ENCODE measurements around the gene AP1B1.
"Not testable (repeated sequence)": the region's sequence is repeated elsewhere in the genome, so short reads cannot be mapped to it uniquely, and the experiment has no call there.

AP1B1 gene

GRCh38 chr22:29387921-29388758, at the start of gene AP1B1:
Gene AP1B1 (minus strand): TSS chr22:29388570. CDS start chr22:29367243, 21,327 bp downstream.
- peak; percentile 69 for DNase-seq

- no peak for DNase-seq
Measured at GRCh38 chr22:29435236-29436136, 47.1 kb upstream of the AP1B1 start.

DNA sequence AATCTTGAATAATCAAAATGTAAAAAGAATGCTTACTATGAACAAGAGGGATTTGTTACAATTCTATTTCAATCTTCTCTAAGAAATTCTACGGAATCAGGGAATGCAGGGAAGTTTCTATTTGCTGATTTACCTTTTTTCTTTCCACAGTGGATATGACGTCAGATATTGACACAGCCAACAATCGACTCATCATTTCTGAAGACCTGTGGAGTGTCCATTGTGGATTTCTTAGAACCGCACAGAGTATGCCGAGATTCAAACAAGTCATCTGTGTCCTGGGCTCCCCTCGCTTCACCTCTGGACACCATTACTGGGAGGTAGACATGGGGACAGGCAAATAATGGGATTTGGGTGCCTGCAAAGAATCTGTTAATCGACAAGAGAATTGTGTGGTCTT, 45.9 kb upstream of the AP1B1 start:
- no peak for DNase-seq

- no peak for DNase-seq
Measured at GRCh38 chr22:29433856-29434255, 45.5 kb upstream of the AP1B1 start.

- no peak for DNase-seq
Measured at GRCh38 chr22:29431986-29432385, 43.6 kb upstream of the AP1B1 start.

DNA sequence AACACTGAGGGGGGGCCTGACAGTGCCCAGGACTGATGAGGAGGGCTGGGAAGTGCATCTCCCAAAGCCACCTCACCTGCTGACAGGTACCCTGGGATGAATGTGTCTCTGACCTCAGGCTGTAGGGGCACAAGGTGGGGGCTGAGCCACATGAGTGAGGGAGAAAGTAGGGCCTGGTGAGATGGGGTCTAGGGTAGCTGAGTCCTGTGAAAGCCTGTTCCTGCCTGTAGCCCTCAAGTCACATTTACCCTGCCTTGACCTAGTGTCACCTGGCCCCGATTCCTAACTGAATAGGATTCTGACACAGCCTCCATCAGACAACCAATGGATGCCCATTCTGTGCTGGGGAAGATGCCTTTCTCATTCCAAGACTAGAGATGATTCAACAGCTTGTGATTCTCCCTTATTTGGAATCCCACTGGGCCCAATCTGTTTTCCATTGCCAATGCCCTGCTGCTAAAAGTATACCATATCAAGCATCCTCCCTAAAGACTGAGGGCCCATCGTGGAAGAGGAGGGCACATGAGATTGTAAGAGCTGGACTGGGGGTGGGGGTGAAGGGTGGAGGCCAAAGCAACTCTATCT, 38.9 kb upstream of the AP1B1 start:
- DNase-seq, result no peak

DNA sequence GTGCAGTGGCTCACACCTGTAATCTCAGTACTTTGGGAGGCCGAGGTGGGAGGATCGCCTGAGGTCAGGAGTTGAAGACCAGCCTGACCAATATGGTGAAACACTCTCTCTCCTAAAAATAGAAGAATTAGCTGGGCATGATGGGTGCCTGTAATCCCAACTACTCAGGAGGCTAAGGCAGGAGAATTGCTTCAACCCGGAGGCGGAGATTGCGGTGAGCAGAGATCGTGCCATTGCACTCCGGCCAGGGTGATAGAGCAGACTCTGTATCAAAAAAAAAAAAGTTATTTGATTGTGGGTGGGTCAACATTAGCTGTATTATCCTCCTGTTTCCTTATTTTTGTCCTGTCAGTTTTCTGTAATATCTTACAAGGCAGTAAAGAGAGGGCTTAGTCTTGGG, 38.1 kb upstream of the AP1B1 start:
- no peak for DNase-seq

GRCh38 chr22:29418704-29419103, 30.3 kb upstream of the AP1B1 start:
- not testable (repeated sequence) for DNase-seq

DNA sequence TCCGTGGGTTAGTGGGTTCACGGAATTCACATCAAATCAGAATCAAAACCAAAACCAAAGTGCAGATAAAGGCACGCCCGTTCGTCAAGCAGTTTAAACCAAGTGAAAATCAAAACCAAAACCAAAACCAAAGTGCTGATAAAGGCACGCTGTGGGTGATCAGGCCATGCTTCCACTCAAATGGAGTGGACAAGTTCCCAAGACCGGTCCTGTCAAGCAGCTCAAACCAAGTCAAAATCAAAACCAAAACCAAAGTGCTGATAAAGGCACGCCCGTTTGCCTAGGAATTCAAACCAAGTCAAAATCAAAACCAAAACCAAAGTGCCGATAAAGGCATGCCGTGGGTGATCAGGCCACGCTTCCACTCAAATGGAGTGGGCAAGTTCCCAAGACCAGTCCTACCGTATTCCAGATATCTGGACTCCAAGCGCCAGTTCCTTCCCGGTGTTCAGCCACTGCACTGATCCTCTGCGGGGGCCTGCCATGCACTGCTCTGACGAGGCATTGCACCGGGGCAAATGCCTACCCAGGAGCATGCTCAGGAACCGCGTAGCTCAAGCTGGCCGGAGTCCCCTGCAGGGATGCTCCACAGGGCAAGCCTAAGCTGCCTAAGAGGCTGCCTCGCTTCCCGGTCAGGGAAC, 26.7 kb upstream of the AP1B1 start:
- peak; percentile 10 for DNase-seq

GRCh38 chr22:29412772-29413171, 24.4 kb upstream of the AP1B1 start:
- DNase-seq, result not testable (repeated sequence)

- not testable (repeated sequence) for DNase-seq
Measured at GRCh38 chr22:29411569-29412211, 23.3 kb upstream of the AP1B1 start.

DNA sequence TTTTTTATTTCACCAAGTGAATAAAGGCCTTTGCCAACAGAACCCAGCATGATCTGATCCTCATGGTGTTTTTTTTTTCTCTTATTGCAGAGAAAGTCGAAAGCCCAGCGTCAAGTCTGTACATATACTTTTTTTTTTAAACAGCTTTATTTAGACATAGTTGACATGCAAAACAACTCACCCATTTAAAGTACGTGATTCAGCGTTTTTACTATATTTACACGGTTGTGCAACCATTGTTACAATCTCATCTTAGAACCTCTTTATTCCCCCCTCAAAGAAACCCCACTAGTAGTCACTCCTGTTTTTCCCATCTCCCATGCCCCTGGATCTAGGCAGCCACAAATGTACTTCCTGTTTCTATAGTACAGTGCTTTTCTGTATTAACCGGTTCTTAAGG, 20.6 kb upstream of the AP1B1 start:
- no peak for DNase-seq

DNA sequence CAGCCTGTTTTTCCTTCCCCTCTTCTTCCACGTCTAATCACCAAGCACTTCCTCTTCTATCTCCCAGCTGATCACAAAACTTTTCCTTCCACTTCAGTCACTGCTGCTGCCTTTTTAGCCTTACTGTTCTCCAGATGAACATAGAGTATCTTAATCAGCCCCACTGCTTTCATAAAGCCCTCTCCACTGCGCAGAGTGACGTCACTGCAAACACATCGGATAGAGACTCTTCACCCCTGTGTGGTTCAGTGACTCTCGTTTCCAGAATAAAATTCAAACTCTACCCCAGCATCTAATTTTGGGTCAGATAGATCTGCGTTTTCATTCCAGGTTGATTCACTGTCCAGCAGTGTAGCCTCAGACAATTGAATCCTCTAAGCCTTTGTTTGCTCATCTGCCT, 13.2 kb upstream of the AP1B1 start:
- not testable (repeated sequence) for DNase-seq

DNA sequence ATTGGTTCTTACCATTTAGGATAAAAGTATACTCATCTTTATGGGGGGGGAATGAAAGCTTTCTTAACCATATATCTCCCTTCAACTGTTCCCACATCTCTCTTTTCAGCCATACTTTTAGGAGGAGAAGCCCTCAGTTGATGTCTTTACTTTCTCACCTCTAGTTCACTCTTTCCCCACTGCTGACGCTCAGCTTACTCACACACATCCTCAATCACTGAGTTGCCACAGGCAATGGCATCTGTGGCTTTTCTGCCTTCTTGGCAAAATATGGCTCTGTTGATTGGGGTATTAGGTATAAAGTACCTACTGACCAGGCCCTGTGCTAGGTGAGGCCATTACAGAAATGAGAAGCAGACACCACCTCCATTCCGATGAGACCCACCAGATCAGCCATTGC, 12.2 kb upstream of the AP1B1 start:
- no peak for DNase-seq

DNA sequence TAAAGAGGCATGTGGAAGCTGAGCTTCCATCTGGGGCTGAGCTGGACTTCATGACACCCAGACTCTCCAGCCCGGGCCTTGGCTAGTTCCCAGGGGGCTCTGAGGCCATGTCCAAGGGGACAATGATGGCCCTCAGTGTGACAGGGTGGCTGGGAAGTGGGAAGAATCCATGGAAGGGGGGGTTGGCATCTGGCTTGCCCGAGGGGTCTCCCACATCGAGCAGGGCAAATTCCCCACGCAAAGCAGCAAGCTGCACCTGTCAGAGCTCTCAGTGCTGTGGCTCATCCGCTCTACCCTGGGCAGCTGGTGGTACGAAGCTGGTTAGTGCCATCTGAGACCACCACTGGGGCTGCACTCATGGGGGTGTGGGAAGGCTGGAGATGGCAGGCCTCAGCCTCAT, 9.4 kb upstream of the AP1B1 start:
- no peak for DNase-seq

DNA sequence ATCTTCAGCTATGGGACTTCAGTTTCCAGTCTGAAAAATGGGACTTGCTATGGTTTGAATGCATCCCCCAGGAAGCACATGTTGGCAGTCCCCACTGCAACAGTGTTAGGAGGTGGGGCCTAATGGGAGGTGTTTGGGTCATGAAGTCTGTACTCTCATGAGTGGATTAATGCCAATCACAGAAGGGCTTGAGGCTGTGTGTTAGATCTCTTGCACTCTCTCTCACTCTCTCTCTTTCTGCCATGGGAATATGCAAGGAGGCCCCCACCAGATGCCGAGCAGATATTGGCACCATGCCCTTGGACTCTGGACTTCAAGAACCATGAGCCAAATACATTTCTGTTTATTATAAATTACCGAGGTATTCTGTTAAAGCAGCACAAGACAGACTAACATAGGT, 7.8 kb upstream of the AP1B1 start:
- no peak for DNase-seq

- peak; percentile 65 for DNase-seq
Measured at GRCh38 chr22:29394931-29395581, 6.7 kb upstream of the AP1B1 start.

- no peak for DNase-seq
Measured at GRCh38 chr22:29393019-29393608, 4.7 kb upstream of the AP1B1 start.

- DNase-seq, result no peak
Measured at GRCh38 chr22:29391546-29391945, 3.2 kb upstream of the AP1B1 start.

DNA sequence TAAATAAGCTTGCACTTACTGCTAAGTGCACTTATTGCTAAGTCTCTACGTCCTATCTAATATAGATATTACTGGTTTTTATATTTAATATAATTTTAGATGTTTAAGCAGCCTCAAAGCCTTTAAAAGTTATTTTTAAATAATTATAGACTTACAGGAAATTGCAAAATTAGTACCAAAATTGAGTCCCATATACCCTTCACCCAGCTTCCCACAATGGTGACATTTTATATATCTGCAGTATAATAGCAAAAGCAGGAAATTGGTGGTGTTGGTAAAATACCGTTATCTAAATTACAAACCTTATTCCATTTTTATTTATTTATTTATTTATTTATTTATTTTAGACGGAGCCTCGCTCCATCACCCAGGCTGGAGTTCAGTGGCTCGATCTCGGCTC, 1.9 kb upstream of the AP1B1 start:
- DNase-seq, result no peak

- DNase-seq, result no peak
Measured at GRCh38 chr22:29388759-29389090, 355 bp upstream of the AP1B1 start.

DNA sequence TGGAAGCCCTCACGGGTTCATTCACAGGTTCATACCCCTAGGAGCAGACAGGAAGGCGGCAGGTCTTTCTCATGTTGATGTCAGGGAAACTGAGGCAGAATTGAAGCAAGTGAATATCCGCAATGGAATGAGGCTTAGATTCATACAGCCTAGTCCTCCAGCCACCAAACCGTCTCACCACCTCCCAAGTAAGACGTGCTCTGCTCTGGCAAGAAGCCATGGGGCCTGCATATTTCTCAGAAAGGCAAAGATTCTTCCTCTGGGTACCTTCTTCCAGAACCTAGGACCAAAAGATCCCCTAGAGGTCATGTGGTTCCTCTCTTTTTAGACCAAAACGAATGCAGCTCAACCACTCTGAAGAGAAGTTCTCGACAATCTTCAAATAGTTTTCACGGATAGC, 1.7 kb downstream of the AP1B1 start:
- no peak for DNase-seq
